ENCODE data around the gene SKOR2. TPM values are rescaled to one million over a fixed set of nuclear protein-coding genes. Genes with fewer than 3 reads are reported as not detected.

The SKOR2 gene
- total and polyA plus RNA-seq, 2 donors (not counting 1 experiment from before 2014, with no cell fraction given) = not detected

GRCh38 chr18:47168509-47168908 lies 83.0 kb downstream of the SKOR2 start:
- Histone ChIP-seq H3K27me3 (replicated peaks in 1 of 4; ENCODE audit: control extremely low read depth in 1 of 4, control insufficient read depth in 3 of 4, insufficient read depth in 4 of 4, low read length in 3 of 4) (no peaks in the 10 kb centered on the region), H2AFZ (ENCODE audit: insufficient read depth, low read depth, low read length, poor library complexity, severe bottlenecking) (no peak overlapping the region), H3K4me1 (ENCODE audit: control insufficient read depth in 2 of 2, insufficient read depth in 2 of 2, low read length in 2 of 2) (peaks cover 0 to under 1% of the 10 kb centered on the region in 2 donors), H3K9ac (ENCODE audit: low read length) (no peak overlapping the region), H3K9me3 (ENCODE audit: control extremely low read depth in 1 of 3, control insufficient read depth in 2 of 3, insufficient read depth in 1 of 3, low read length in 2 of 3) (no peaks in the 10 kb centered on the region), H3K27ac (ENCODE audit: low read length in 2 of 2) (no peak overlapping the region), H3K36me3 (replicated peaks in 1 of 2; ENCODE audit: control extremely low read depth in 1 of 2, control insufficient read depth in 1 of 2, extremely low read depth in 1 of 2, insufficient read depth in 2 of 2, low read length in 1 of 2) (no peaks in the 10 kb centered on the region), H3K79me2 (ENCODE audit: control insufficient read depth, insufficient read depth, low read length) (peaks cover 63% of the 10 kb centered on the region), H4K20me1 (ENCODE audit: control insufficient read depth, insufficient read depth, low read length, poor library complexity, severe bottlenecking) (peaks cover 16% of the 10 kb centered on the region), H3K4me2 (replicated peaks; ENCODE audit: low read depth, low read length, poor library complexity, severe bottlenecking) (no peak overlapping the region), H3K4me3 (ENCODE audit: control extremely low read depth in 1 of 5, extremely low read depth in 1 of 5, insufficient read depth in 1 of 5, low read depth in 2 of 5, low read length in 4 of 5) (no peak overlapping the region)
- no peak for ATAC-seq (ENCODE audit: low read depth)
- Mint-ChIP-seq H3K4me3 (no peak overlapping the region), H3K4me1 (peaks cover 13% of the 10 kb centered on the region), H3K27me3 (no peaks in the 10 kb centered on the region), H3K27ac (no peak overlapping the region), H3K9me3 (ENCODE audit: insufficient read depth) (no peaks in the 10 kb centered on the region)
- no peak for TF ChIP-seq EZH2 (IDR thresholded peaks at IDR 0.05; ENCODE audit: borderline replicate concordance, insufficient read depth, low read depth, low read length, poor library complexity, severe bottlenecking)
- TF ChIP-seq CTCF (IDR thresholded peaks at IDR 0.05) = no peak
- ChIA-PET POLR2A (no interaction called here), CTCF (no interaction called here)
- intact Hi-C loops (cut with micrococcal nuclease) = no loop called here
- DNase-seq = no peak

DNA sequence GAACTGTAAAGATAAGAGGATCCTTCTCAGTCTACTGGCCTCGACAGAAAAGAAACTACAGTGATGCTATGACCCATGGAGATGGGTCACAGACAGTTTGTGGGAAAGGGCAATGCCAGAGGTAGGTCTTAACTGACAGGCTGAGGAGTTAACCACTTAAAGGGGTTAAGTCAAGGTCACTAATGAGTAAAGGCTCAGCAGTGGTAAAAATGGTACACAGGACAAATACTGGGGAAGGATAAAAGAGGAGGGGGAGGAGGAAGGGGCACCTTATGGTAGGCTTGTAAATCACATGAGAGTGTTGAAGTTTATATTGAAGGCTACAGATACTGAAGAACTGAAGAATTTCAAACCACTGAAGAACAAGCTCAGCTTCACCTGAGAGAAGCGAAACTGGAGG lies 85.2 kb downstream of the SKOR2 start:
- ATAC-seq (ENCODE audit: low read depth) = no peak
- H3K4me1 Mint-ChIP-seq = peaks cover 21% of the 10 kb centered on the region
- no peak for DNase-seq
- 100% methylated on average over 1 of the region's 2 CpGs for WGBS (ENCODE audit: insufficient coverage)
- H3K27ac Mint-ChIP-seq = no peak overlapping the region
- H3K27me3 Mint-ChIP-seq = no peaks in the 10 kb centered on the region
- Histone ChIP-seq H3K9ac (ENCODE audit: low read length) (no peak overlapping the region), H3K4me3 (ENCODE audit: control extremely low read depth in 1 of 5, extremely low read depth in 1 of 5, insufficient read depth in 1 of 5, low read depth in 2 of 5, low read length in 4 of 5) (no peak overlapping the region), H2AFZ (ENCODE audit: insufficient read depth, low read depth, low read length, poor library complexity, severe bottlenecking) (no peak overlapping the region), H3K36me3 (replicated peaks in 1 of 2; ENCODE audit: control extremely low read depth in 1 of 2, control insufficient read depth in 1 of 2, extremely low read depth in 1 of 2, insufficient read depth in 2 of 2, low read length in 1 of 2) (no peaks in the 10 kb centered on the region), H3K9me3 (ENCODE audit: control extremely low read depth in 1 of 3, control insufficient read depth in 2 of 3, insufficient read depth in 1 of 3, low read length in 2 of 3) (no peaks in the 10 kb centered on the region), H4K20me1 (ENCODE audit: control insufficient read depth, insufficient read depth, low read length, poor library complexity, severe bottlenecking) (peaks cover 25% of the 10 kb centered on the region), H3K4me2 (replicated peaks; ENCODE audit: low read depth, low read length, poor library complexity, severe bottlenecking) (no peak overlapping the region), H3K79me2 (ENCODE audit: control insufficient read depth, insufficient read depth, low read length) (peaks cover 59% of the 10 kb centered on the region), H3K27me3 (replicated peaks in 1 of 4; ENCODE audit: control extremely low read depth in 1 of 4, control insufficient read depth in 3 of 4, insufficient read depth in 4 of 4, low read length in 3 of 4) (no peaks in the 10 kb centered on the region), H3K4me1 (ENCODE audit: control insufficient read depth in 2 of 2, insufficient read depth in 2 of 2, low read length in 2 of 2) (peaks cover 0 to 4% of the 10 kb centered on the region in 2 donors), H3K27ac (ENCODE audit: low read length in 2 of 2) (no peak overlapping the region)
- TF ChIP-seq EZH2 (IDR thresholded peaks at IDR 0.05; ENCODE audit: borderline replicate concordance, insufficient read depth, low read depth, low read length, poor library complexity, severe bottlenecking) = no peak
- no peak for TF ChIP-seq CTCF (IDR thresholded peaks at IDR 0.05)
- ChIA-PET CTCF (no interaction called here), POLR2A (no interaction called here)
- intact Hi-C loops (cut with micrococcal nuclease) = no loop called here
- no peaks in the 10 kb centered on the region for H3K9me3 Mint-ChIP-seq (ENCODE audit: insufficient read depth)
- H3K4me3 Mint-ChIP-seq = no peak overlapping the region
